NCI-H2227 treated with DMSO at 0.1 percent for 48 hours (cell line): ENCODE data around the gene STX16.
"Not testable (repeated sequence)": the region's sequence is repeated elsewhere in the genome, so short reads cannot be mapped to it uniquely, and the experiment has no call there.

Experiments used
- DNase-seq: peaks from one replicate; lab custom pipeline; 2025; lab: John Stamatoyannopoulos, UW

Gene STX16

GRCh38 chr20:58636396-58636982 is 14.6 kb upstream of the STX16 start:
- DNase-seq = no peak

- DNase-seq = no peak
Measured at GRCh38 chr20:58636983-58637421, 14.1 kb upstream of the STX16 start.

GRCh38 chr20:58637466-58638213 is 13.4 kb upstream of the STX16 start:
- DNase-seq = no peak

GRCh38 chr20:58638467-58639181 is 12.5 kb upstream of the STX16 start:
- DNase-seq = no peak

- no peak for DNase-seq
Measured at GRCh38 chr20:58639182-58640146, 11.6 kb upstream of the STX16 start.

- no peak for DNase-seq
Measured at GRCh38 chr20:58640446-58640845, 10.6 kb upstream of the STX16 start.

GRCh38 chr20:58642441-58642840 is 8.6 kb upstream of the STX16 start:
- DNase-seq = no peak

GRCh38 chr20:58642896-58643295 is 8.2 kb upstream of the STX16 start:
- DNase-seq = not testable (repeated sequence)

- DNase-seq = no peak
Measured at GRCh38 chr20:58645412-58645968, 5.6 kb upstream of the STX16 start.

GRCh38 chr20:58646257-58646656 is 4.8 kb upstream of the STX16 start:
- no peak for DNase-seq

- DNase-seq = no peak
Measured at GRCh38 chr20:58646703-58647102, 4.4 kb upstream of the STX16 start.

- DNase-seq = no peak
Measured at GRCh38 chr20:58647162-58647795, 3.8 kb upstream of the STX16 start.

- DNase-seq = no peak
Measured at GRCh38 chr20:58647796-58648501, 3.1 kb upstream of the STX16 start.

GRCh38 chr20:58648502-58648825 is 2.6 kb upstream of the STX16 start:
- DNase-seq = not testable (repeated sequence)

- no peak for DNase-seq
Measured at GRCh38 chr20:58649288-58650180, 1.5 kb upstream of the STX16 start.

- DNase-seq = no peak
Measured at GRCh38 chr20:58650181-58650775, 805 bp upstream of the STX16 start.

- DNase-seq = peak; percentile 61
Measured at GRCh38 chr20:58651559-58651945, 469 bp downstream of the STX16 start.

- DNase-seq = peak; percentile 45
Measured at GRCh38 chr20:58651946-58652605, 993 bp downstream of the STX16 start.
